NB4 (cell line): ENCODE data around the gene RRAS2.

ENCODE experiments used
- CTCF ChIP-seq: IDR thresholded peaks from one replicate; pipeline ENCODE4 v1.5.1; 2012; ENCODE audit warnings: low read depth, low read length
- MAX ChIP-seq: IDR thresholded peaks from 2 replicates; pipeline ENCODE4 v1.6.1; 2011; ENCODE audit warnings: low read depth, low read length
- POLR2A ChIP-seq: IDR thresholded peaks from 2 replicates; pipeline ENCODE4 v1.6.1; 2011; ENCODE audit warnings: mild to moderate bottlenecking; ENCODE audit not compliant: insufficient read length; ENCODE audit errors: extremely low read depth

GRCh38 chr11:14258221-14258935 is 100.6 kb downstream of the RRAS2 start:
- TF ChIP-seq POLR2A, result no peak
- no peak for TF ChIP-seq CTCF
- no peak for TF ChIP-seq MAX
